GM21825 (cell line): ENCODE results near the gene STPG3.
"Not testable (repeated sequence)": the region's sequence is repeated elsewhere in the genome, so short reads cannot be mapped to it uniquely, and the experiment has no call there.

ENCODE experiments used
- ATAC-seq: cut with Tn5 transposase; IDR thresholded peaks from one replicate; pipeline ENCODE4 v1.9.1; 2021; ENCODE audit warnings: mild to moderate bottlenecking, moderate library complexity; ENCODE audit not compliant: unreplicated experiment

The STPG3 gene

DNA sequence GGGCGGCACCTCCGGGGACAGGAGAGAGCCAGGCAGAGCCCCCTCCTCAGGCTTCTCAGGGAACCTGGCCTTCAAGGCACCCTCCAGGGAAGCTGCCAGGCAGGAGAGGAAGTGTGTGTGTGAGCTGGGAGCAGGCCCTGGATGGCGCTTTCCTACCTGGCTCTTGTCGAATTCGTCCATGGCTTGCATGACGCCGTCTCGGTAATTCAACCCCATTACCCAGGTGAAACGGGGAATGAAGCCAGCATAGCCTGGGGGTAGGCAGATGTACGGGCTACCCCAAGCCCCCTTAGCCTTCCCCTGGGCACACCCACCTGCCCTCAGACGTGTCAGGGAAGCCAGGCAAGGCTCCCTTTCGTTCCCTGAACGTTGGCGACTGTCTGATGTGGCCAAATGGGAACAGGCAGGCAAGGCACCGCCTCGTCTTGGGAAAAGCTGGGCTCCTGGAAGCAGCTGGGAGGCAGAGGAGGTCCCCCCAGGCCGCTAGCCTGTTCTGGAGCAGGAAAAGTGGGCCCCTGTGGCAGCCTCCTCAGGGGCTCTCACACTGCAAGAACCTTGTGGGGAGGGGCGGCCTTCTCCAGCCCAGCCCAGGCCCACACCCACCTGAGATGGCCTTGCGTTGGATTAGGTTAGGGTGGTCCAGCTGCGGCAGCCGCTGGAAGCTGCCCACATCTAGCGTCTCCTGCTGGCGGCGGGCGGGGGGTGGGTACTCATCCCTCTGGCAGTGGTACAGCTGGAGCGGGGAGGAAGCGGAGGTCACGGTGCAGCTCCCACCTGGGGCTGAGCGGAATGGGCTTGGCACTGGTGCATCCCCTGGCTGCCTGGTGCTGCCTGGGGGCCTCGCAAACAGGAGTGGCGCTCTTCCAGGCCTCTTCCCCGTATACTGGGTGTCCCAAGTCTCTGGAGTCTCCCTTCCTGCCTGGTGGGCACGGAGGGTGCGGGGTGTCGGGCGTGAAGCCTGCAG, 6.3 kb upstream of the STPG3 start:
- ATAC-seq, result no peak

DNA sequence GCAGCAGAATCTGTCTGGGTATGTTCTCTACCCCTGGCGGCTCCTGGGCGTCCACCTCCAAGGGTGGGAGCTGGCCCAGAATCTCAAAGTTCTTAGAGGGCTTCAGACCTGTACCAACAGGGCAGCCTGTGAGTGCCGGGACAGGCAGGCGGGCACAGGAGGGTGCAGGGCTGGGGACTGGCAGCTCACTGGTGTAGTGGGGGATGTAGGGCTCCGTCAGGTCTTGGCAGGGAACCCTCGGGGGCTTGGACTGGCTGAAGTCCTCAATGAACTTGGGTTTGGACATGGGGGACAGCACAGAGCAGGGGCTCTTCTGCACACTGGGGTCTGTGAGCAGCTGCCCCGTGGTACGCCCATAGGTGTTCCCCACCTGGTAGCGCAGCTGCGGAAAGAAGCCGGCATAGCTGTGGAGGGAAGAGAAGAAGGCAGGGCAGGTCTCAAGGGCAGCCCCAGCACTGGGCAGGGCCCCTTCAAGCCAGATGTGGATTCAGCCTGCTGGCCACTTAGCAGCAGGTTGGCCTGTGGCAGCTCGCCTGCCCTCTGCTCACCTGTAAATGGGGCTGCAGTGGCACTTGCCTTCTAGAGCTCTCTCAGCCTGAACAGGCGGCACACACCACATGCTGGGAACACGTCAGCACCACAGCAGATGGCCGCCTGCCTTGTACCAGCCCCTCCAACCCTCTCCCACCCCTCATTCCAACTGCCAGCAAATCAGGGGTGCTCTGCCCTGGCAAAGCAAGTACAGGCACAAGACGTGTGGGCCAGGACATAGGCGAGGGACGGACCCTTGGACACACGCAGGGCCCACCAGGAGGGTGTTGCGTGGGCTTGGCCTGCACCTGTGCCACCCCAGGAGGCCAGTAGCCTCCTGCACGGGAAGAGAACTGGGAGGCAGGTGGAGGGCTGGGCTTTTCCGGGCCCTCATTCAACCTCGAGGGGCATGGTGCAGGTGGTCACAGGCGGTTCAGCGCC, 5.3 kb upstream of the STPG3 start:
- no peak for ATAC-seq

DNA sequence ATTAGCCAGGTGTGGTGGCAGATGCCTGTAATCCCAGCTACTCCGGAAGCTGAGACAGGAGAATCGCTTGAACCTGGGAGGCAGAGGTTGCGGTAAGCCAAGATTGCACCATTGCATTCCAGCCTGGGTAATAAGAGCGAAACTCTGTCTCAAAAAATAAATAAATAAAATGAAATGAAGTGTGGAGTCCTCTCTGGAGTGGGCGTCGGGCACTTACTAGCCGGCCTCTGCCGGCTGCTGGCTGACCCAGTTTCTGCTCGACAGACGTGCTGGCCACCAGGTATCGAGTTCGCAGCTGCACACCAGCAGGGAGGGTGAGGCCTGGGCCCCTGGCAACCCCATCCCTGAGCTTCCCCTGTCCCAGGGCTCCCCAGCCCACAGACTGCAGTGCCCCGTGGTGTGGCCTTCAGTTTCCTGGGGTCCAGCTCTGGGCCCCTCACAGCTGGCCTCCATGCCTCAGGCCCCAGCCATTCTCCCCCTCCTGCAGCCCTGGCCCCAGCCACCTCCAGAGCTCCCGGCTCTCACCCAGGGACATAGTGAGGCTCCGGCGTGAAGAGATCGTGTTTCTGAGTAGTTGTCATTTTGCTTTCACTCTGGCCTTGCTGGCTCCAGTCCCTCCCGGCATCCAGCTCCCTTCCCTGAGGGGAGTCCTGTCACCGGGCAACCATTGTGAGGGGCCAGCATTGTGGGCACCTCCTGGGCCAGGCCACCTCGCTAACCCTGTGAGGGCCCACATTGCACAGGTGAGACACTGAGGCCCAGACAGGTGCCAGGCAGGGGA, 3.8 kb upstream of the STPG3 start:
- ATAC-seq, result no peak

DNA sequence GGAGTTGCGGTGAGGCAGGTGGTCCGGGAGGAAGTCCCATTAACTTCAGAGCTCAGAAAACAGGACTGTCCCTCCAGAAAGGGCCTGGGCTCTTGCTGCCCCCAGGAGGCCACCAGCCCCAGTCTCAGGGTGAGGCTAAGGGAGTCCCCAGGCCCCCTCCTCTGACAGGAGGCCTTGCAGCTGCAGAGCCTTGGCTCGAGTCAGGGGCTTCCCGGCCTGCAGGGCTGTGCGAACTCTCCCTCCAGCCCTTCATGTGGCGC, 3.2 kb upstream of the STPG3 start:
- ATAC-seq, result no peak

DNA sequence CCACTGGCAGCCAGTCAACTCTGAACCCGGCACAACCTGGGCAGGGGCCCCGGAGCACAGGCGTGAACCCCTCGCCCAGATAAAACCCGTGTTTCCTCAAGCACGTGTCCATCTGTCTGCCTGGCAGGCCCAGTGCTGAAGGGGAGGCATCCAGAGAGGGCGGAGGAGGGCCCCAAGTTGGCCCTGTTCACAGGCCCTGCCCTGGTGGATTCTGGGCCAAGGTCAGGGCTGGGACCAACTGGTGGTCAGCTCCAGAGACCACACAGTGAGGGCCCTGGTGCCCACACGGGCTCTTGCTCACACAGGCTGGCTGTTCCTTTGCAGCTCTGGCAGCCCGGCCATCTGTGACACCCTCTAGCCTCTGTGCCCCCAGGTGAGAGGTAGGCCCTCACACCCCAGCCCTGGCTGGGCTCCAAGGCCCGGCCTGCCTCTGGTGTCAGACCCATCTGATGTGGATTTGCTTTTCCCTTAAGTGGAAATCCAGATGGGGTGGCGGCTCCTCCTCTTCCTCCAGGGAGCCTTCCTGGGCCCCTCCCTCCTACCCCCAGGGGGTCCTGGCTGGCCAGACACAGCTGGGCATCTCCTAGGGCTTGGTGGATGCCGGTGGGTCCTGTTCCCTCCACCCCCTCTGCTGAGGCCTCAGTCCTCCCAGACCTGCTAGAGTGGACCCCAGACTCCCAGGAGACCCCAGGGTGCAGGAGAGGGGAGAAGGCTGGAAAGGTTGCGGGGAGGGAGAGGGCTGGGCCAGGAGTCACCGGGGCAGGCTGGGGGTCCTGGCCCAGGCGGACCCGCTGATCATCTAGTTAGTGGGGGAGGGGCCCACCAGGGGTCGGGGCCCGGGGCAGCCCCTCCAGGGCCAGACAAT, 525 bp upstream of the STPG3 start:
- no peak for ATAC-seq

DNA sequence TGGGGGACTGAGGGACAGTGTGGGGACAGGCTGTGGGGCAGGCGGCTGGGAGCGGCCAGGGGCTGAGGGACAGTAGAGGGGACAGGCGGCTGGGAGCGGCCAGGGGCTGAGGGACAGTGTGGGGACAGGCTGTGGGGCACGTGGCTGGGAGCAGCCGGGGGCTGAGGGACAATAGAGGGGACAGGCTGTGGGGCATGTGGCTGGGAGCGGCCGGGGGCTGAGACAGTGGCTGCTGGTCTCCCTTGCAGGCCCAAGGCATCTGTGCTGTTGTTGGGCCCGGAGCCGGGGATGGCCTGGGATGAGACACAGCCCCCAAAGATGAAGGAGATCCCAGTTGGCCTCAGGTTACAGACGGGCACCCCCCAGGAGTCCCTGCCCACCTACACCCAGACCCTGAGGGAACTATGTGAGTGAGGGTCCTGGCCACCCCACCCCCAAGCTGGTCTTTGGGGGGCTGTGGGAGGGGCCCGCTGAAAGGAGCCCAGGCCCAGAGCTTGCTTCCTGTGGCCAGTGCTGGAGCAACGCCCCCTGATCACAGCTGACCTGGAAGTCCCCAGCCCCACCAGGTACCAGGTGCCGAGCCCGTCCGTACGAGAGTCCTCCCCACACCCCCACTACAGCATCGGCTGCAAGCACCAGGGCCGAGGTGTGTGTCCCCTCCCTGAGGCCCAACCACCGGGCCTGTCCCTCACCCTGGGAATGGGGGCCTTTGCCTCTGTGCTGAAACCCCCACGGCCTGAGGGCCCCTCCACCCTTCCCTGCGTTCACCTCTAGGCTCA, 593 bp downstream of the STPG3 start:
- no peak for ATAC-seq

DNA sequence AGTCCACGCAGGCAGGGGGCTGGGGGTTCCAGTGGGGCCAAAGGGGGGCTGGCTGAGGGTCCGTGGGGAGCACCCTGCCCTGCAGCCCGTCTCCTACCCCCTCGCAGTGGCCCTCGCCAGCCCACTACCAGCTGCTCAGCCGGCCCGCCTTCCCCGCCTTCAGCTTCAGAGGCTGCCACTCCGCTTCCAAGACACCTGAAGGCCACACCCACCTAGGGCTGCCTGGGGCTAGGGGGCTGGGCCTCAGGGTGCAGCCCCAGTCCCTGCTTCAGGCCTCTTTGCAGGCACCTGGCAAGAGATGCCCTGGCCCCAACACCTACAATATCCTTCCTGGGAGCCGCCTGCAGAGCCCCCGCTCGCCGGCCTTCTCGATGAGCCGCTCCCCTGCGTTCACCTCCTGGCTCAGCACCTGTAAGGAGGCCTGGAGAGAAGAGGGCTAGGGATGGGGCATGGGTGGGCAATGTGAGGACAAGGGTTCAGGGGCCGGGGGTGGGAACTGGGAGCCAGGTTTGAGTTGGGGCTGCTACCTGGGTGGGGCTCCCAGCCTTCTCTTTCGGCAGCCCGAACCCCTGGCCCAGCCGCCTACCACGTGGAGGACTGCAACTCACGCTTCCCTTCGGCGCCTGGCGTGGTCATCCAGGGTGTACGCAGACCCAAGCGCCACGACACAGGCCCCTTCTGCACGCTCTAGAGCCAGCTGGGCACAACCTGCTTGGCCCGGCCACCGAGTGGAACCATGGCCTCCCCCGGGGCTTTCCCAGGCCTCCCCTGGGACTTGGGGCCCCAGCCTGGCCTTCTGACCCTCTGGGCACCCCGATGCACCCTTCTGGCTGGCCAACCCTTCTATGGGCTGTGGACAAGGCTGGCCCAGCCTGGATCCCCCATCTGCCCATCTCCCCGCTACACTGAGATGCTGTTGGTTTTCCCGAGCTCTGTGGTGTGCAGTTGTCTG, 1.7 kb downstream of the STPG3 start:
- ATAC-seq, result no peak

DNA sequence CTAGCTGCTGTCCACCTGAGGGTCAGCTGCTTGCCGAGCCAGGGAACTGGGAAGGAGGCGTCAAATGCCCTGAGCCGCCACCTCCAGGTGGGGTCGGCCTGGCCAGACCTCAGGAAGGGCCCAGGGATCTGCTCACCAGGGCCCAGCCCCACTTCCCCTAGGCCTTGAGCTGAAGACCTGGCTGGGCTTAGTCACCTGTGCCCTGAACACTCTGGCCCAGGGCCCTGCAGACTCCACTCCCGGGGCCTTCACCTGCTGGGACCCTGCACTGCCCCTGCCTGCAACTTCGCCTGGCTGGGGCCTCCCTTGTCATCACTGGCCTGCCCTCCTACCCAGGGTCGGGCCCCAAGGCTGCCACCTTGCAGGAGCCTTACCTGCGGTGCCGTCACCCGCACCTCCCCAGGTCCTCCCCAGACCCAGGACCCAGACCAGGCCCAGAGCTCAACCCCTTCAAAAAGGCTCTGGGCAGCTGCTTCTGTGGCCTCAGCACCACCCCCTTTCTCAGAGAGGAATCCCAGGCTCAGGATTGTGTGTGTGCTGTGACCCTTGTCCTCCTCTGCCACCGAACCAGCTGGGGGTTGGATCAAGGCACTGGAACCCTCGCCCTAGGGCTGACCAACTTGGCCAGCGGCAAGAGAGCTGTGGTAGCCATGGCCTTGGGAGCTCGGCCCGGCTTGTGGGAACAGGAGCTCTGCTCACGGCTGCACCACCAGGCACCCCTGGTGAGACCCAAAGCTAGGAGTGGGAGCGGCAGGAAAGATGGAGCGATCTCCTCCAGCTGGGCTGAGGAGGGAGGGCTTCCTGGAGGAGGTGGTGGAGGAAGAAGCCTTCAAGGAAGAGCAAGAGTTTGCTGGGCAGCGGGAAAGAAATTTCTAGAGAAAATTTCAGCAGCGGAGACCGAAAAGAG, 2.9 kb downstream of the STPG3 start:
- no peak for ATAC-seq

DNA sequence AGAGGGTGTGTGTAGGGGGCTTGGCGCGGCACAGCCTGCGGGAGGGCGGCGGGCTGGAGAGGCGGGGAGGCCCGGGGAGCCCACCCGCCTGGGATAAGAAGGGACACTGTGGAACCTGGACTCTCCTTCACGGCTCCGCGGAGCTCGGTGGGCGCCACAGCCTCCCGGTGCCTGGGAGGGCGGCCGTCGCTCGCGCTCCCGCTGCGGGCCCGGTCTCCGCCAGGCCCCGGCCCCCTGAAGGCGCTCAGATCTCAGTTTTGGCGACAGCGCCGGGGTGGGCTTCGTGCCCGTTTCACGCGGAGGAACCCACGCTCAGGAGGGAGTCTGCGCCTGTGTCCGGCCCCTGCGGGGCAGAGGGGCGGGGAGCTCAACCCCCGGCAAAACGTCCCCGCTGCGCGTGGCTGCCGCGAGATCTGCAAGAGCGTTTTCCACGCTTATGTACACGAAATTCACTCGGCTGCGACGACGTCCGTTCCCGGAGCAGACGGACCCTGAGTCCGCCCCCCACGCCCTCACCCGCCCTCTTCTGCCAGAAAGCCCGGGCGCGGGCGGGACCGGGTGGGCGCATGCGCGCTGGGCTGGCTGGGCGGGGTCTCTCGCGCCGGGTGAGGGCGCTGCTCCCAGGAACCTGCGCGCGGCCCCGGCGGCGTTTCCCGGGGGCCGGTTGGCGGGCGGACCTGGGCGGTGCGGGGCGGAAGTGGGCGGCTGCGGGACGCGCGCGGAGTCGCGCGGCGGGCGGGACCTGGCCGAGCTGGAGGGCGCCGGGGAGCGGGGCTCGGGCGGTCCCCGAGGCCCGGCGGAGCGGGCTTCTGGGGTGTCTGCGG, 3.8 kb downstream of the STPG3 start, which contains the start of gene NELFB:
NELFB (plus strand) TSS at position 704 of the 824 bp plus-strand sequence.
- peak; percentile 59 for ATAC-seq

DNA sequence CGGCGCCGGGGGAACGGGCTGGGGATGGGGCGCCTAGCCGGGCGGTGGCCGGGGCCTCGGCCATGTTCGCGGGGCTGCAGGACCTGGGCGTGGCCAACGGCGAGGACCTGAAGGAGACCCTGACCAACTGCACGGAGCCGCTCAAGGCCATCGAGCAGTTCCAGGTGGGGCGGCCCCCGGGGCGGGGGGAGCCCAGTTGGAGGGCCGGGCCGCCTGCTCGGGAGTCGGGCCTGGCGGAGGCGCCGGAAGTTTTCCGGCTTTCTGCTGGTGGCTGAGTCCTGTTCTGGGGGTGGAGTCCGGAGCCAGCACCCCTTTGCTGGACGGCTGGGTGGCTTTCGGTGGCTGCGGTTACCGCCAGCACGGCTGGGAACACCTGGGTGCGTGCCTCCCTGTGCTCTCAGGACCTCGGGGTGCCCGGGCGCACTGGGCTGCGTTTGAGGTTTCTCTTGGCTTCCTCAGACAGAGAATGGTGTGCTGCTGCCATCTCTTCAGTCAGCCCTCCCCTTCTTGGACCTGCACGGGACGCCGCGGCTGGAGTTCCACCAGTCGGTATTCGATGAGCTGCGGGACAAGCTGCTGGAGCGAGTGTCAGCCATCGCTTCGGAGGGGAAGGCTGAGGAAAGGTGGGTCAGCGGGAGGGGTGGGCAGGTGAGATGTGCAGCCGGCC, 4.5 kb downstream of the STPG3 start:
- ATAC-seq, result no peak

DNA sequence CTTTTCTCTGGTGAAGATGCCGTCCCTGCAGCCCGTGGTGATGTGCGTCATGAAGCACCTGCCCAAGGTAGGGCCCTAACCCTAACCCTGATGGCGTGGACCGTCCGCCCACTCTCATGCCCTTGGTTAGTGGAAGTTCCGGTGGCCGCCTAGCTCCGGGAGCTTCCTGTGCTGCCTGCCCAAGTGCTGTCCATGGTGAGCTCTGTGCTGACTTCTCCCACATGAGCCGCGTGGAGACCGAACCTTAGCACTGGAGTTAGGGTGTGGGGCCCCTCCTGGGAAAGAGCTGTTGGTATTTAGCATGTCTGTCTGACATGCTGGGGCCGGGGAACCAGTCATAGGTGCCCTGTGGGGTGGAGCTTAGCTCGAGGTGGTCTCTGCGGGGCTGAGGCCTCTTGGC, 5.3 kb downstream of the STPG3 start:
- no peak for ATAC-seq

DNA sequence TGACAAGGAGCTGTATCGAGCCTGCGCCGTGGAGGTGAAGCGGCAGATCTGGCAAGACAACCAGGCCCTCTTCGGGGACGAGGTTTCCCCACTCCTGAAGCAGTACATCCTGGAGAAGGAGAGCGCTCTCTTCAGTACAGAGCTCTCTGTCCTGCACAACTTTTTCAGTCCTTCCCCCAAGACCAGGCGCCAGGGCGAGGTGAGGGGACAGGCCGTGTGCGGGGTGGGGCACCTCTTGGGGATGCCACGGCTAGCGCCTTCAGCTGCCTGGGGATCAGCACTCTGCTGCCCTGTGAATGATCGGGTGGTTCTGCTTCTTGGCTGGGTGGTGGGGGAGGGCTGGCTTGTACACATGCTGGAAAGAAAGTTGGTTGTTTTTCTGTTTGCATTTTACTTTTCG, 5.8 kb downstream of the STPG3 start:
- no peak for ATAC-seq

DNA sequence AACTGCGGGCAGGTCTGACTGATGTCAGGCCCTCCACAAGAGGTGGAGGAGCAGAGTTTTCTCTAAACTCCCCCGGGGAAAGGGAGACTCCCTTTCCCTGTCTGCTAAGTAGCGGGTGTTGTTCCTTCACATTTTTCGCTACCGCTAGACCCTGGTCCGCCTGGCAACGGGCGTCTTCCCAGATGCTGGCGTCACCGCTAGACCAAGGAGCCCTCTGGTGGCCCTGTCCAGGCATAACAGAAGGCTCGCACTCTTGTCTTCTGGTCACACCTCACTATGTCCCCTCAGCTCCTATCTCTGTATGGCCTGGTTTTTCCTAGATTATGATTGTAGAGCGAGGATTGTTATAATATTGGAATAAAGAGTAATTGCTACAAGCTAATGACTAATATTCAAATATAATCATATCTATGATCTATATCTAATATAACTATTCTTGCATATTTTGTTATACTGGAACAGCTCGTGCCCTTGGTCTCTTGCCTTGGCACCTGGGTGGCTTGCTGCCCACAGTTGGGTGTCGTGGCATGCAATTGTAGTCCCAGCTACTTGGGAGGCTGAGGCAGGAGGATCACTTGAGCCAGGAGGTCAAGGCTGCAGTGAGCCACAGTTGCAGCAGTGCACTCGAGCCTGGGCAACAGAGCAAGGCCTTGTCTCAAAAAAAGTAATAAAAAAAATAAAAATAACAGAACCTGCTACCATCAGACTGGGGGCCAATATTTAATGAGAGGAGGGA, 11.3 kb downstream of the STPG3 start:
- not testable (repeated sequence) for ATAC-seq

DNA sequence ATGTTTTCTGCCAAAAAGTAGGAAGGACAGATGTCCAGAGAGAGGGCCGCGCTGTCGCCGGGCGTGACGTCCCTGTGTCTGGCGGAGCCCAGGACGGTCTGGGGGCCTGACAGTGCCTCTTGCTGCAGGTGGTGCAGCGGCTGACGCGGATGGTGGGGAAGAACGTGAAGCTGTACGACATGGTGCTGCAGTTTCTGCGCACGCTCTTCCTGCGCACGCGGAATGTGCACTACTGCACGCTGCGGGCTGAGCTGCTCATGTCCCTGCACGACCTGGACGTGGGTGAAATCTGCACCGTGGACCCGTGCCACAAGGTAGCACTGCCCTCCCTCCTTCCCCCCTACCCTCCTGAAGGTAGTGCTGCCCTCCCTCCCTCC, 11.8 kb downstream of the STPG3 start:
- ATAC-seq, result no peak

DNA sequence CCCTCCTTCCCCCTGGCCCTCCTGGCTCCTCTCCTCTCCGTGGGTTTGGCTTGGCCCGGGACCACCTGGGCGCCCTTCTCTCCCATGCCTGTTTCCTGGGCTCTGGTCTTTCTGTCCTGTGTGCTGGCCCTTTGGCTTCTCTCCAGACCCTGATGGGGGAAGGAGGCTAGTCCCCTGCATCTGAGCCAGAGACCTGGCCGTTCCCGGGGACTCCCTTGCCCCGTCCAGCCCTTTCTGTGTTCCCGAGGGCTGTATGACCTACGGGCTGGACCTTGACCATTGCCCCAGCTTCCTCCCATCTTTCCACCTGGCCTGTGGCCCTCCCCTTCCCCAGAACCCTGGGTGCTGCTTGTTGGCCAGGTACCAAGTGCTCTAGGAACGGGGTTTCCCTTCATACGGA, 12.4 kb downstream of the STPG3 start:
- ATAC-seq, result no peak
